HepG2 (cell line): ENCODE data around the gene HCRT. TPM values are rescaled to one million over a fixed set of nuclear protein-coding genes. Genes with fewer than 3 reads are reported as not detected.

ENCODE experiments used
- ADNP ChIP-seq: sonication (generic); formaldehyde crosslinking; IDR thresholded peaks from 2 replicates; pipeline ENCODE4 v1.4.0; 2020; ENCODE audit warnings: missing genetic modification reagents
- CCDC6 ChIP-seq: sonication (generic); formaldehyde crosslinking; IDR thresholded peaks from 2 replicates; pipeline ENCODE4 v1.8.1; 2022; ENCODE audit warnings: mild to moderate bottlenecking, missing genetic modification reagents, moderate library complexity
- KLF11 ChIP-seq: IDR thresholded peaks from 2 replicates; pipeline ENCODE4 v1.6.1; 2016; ENCODE audit warnings: missing compliant biosample characterization
- KLF12 ChIP-seq: sonication (generic); formaldehyde crosslinking; IDR thresholded peaks from 2 replicates; pipeline ENCODE4 v1.4.0; 2020; ENCODE audit warnings: missing genetic modification reagents, borderline replicate concordance
- MTA1 ChIP-seq: sonication (generic); formaldehyde crosslinking; IDR thresholded peaks from 2 replicates; pipeline ENCODE4 v1.4.0; 2020; ENCODE audit warnings: missing genetic modification reagents, mild to moderate bottlenecking, borderline replicate concordance
- MXI1 ChIP-seq: IDR thresholded peaks from 3 replicates; pipeline ENCODE4 v1.6.1; 2012; ENCODE audit warnings: low read depth, low read length, inconsistent platforms, borderline replicate concordance
- NR2F2 ChIP-seq: IDR thresholded peaks from 2 replicates; pipeline ENCODE4 v1.6.1; 2012; ENCODE audit warnings: low read depth, inconsistent platforms, borderline replicate concordance
- SALL2 ChIP-seq: sonication (generic); formaldehyde crosslinking; IDR thresholded peaks from 2 replicates; pipeline ENCODE4 v1.8.1; 2023; ENCODE audit warnings: mild to moderate bottlenecking, missing genetic modification reagents, inconsistent platforms
- SCMH1 ChIP-seq: sonication (generic); formaldehyde crosslinking; IDR thresholded peaks from 2 replicates; pipeline ENCODE4 v1.9.0; 2021; ENCODE audit warnings: missing genetic modification reagents, mild to moderate bottlenecking, borderline replicate concordance
- TGIF2 ChIP-seq: IDR thresholded peaks from 2 replicates; pipeline ENCODE4 v1.6.1; 2016; ENCODE audit warnings: control low read depth, missing compliant biosample characterization
- ZC3H4 ChIP-seq: sonication (generic); formaldehyde crosslinking; IDR thresholded peaks from 2 replicates; pipeline ENCODE4 v1.4.0; 2020; ENCODE audit warnings: missing genetic modification reagents, borderline replicate concordance
- ZMYM2 ChIP-seq: sonication (generic); formaldehyde crosslinking; IDR thresholded peaks from 2 replicates; pipeline ENCODE4 v1.8.0; 2022; ENCODE audit warnings: mild to moderate bottlenecking, missing genetic modification reagents
- ZNF354B ChIP-seq: sonication (generic); formaldehyde crosslinking; IDR thresholded peaks from 2 replicates; pipeline ENCODE4 v1.8.0; 2022; ENCODE audit warnings: mild to moderate bottlenecking, missing genetic modification reagents
- polyA plus RNA-seq, 8 experiments: library from polyadenylated mRNA; depleted of rRNA in 3 of 8; stranded (reverse) in 7 of 8; unstranded in 1 of 8; fragments of >200 nt; fragmentation: Illumina TruSeq in 4 of 8; extraction: Trizol in 4 of 8; gene quantifications; 2 replicates each; pipeline versions ENCODE4 v1.2.1 to v1.2.3, GENCODE V29; 2011 to 2016; ENCODE audit warnings: low read depth in 4 of 8, missing spikeins in 1 of 8, mixed read lengths in 1 of 8; ENCODE audit not compliant: insufficient read depth in 1 of 8
- total RNA-seq, 5 experiments: library from RNA; depleted of rRNA; stranded (reverse); fragments of >200 nt; fragmentation: Illumina TruSeq; extraction: Trizol; gene quantifications; 2 replicates each; pipeline ENCODE4 v1.2.3, GENCODE V29; 2016; ENCODE audit warnings: low read depth in 1 of 5
- TF ChIP-seq, protein P1 (sequence below): sonication (generic); formaldehyde crosslinking; IDR thresholded peaks from 2 replicates; pipeline ENCODE4 v1.4.0; 2020; ENCODE audit warnings: missing genetic modification reagents
- TF ChIP-seq, protein P2 (sequence below): sonication (generic); formaldehyde crosslinking; IDR thresholded peaks from 2 replicates; pipeline ENCODE4 v1.4.0; 2020; ENCODE audit warnings: mild to moderate bottlenecking, missing genetic modification reagents
- TF ChIP-seq, protein P3 (sequence below): IDR thresholded peaks from 2 replicates; pipeline ENCODE4 v1.6.1; 2016; ENCODE audit warnings: missing compliant biosample characterization, missing genetic modification reagents, borderline replicate concordance
- TF ChIP-seq, protein P4 (sequence below): conservative IDR thresholded peaks from 2 replicates; pipeline ENCODE4 v1.6.1; 2018; ENCODE audit warnings: missing genetic modification reagents

Gene HCRT
- total and polyA plus RNA-seq, 2 of the 13 experiments (the other 11 are each of a cell fraction or from before 2014, with no cell fraction given): not detected

DNA sequence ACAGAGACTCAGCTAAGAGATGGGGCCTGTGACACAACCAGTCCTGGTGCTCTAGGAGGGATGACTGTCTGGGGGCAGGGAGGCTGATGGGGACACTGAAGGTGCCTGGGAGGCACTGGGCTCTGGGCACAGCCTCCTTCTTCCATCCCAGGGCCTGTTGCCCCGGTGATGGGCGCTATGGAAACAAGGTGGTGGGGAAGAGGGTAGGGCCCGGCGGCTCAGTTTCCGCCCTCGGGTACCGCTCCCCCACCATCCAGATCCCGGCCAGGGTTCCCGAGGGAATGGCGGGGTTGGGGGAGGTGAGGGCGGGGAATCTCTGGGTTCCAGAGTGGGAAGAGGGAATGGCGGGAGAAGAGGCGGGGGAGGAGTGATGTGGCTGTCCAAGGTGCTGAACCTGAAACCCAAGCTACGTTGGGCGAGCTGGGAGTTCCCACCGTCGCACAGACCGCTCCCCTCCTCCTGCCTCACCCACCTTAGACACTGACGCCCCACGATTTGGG lies 5.3 kb downstream of the HCRT start (continued):
- TF ChIP-seq SALL2 (CRISPR knock-in tag) (peak; percentile 96), ZNF354B (CRISPR knock-in tag) (no peak), MTA1 (CRISPR knock-in tag) (no peak), TGIF2 (CRISPR knock-in tag) (peak; percentile 98), KLF11 (CRISPR knock-in tag) (peak; percentile 99), ADNP (CRISPR knock-in tag) (no peak), CCDC6 (peak; percentile 90), SCMH1 (CRISPR knock-in tag) (no peak), KLF12 (CRISPR knock-in tag) (0 out of 2 replicates have a peak, but pooled peaks have one; percentile 80), ZC3H4 (CRISPR knock-in tag) (no peak; the same call in 1 of the 2 replicates), NR2F2 (no peak), ZMYM2 (no peak), MXI1 (peak; percentile 46; the same call in 1 of the 3 replicates)
- TF ChIP-seq, protein P1, sequence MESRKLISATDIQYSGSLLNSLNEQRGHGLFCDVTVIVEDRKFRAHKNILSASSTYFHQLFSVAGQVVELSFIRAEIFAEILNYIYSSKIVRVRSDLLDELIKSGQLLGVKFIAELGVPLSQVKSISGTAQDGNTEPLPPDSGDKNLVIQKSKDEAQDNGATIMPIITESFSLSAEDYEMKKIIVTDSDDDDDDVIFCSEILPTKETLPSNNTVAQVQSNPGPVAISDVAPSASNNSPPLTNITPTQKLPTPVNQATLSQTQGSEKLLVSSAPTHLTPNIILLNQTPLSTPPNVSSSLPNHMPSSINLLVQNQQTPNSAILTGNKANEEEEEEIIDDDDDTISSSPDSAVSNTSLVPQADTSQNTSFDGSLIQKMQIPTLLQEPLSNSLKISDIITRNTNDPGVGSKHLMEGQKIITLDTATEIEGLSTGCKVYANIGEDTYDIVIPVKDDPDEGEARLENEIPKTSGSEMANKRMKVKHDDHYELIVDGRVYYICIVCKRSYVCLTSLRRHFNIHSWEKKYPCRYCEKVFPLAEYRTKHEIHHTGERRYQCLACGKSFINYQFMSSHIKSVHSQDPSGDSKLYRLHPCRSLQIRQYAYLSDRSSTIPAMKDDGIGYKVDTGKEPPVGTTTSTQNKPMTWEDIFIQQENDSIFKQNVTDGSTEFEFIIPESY (CRISPR knock-in tag): peak; percentile 12; the same call in 1 of the 2 replicates
- TF ChIP-seq, protein P2, sequence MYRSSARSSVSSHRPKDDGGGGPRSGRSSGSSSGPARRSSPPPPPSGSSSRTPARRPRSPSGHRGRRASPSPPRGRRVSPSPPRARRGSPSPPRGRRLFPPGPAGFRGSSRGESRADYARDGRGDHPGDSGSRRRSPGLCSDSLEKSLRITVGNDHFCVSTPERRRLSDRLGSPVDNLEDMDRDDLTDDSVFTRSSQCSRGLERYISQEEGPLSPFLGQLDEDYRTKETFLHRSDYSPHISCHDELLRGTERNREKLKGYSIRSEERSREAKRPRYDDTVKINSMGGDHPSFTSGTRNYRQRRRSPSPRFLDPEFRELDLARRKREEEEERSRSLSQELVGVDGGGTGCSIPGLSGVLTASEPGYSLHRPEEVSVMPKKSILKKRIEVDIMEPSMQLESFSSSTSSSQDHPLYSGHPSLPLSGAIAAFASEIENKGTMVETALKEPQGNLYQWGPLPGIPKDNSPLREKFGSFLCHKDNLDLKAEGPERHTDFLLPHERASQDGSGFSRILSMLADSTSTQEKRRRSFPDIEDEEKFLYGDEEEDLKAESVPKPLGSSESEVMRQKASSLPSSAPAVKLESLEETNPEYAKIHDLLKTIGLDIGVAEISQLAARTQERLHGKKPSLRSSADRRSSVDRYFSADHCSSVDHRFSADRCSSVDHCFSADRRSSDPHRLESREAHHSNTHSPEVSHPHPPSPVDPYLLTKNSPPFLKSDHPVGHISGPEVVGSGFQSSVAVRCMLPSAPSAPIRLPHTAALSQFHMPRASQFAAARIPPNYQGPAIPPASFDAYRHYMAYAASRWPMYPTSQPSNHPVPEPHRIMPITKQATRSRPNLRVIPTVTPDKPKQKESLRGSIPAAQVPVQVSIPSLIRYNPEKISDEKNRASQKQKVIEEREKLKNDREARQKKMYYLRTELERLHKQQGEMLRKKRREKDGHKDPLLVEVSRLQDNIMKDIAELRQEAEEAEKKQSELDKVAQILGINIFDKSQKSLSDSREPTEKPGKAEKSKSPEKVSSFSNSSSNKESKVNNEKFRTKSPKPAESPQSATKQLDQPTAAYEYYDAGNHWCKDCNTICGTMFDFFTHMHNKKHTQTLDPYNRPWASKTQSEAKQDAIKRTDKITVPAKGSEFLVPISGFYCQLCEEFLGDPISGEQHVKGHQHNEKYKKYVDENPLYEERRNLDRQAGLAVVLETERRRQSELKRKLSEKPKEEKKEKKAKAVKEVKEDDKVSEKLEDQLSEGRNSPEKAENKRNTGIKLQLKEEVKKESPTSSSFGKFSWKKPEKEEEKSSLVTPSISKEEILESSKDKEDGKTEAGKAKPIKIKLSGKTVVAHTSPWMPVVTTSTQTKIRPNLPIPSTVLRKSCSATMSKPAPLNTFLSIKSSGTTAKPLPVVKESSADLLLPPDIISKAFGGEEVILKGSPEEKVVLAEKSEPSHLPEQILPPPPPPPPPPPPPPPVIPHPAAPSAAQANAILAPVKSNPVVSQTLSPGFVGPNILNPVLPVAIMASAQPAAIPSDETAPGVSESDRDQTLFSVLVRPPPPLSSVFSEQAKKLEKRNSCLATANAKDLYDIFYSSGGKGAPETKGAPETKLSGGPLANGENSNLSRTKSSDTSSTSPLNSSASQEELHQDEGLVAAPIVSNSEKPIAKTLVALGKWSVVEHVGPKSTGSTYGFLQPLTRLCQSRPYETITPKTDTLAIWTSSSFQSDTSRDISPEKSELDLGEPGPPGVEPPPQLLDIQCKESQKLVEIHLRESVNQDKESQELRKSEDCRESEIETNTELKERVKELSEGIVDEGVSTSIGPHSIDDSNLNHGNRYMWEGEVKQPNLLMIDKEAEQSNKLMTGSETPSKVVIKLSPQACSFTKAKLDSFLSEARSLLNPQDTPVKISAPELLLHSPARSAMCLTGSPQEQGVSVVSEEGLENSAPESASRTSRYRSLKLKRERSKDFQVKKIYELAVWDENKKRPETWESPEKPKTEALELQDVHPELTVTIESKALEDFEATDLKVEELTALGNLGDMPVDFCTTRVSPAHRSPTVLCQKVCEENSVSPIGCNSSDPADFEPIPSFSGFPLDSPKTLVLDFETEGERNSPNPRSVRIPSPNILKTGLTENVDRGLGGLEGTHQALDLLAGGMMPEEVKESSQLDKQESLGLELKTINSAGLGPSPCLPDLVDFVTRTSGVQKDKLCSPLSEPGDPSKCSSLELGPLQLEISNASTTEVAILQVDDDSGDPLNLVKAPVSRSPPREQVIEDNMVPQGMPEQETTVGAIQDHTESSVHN (CRISPR knock-in tag): no peak
- TF ChIP-seq, protein P3, sequence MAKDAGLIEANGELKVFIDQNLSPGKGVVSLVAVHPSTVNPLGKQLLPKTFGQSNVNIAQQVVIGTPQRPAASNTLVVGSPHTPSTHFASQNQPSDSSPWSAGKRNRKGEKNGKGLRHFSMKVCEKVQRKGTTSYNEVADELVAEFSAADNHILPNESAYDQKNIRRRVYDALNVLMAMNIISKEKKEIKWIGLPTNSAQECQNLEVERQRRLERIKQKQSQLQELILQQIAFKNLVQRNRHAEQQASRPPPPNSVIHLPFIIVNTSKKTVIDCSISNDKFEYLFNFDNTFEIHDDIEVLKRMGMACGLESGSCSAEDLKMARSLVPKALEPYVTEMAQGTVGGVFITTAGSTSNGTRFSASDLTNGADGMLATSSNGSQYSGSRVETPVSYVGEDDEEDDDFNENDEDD (CRISPR knock-in tag): peak; percentile 79; the same call in 1 of the 2 replicates
- TF ChIP-seq, protein P4, sequence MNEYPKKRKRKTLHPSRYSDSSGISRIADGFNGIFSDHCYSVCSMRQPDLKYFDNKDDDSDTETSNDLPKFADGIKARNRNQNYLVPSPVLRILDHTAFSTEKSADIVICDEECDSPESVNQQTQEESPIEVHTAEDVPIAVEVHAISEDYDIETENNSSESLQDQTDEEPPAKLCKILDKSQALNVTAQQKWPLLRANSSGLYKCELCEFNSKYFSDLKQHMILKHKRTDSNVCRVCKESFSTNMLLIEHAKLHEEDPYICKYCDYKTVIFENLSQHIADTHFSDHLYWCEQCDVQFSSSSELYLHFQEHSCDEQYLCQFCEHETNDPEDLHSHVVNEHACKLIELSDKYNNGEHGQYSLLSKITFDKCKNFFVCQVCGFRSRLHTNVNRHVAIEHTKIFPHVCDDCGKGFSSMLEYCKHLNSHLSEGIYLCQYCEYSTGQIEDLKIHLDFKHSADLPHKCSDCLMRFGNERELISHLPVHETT (CRISPR knock-in tag): 0 out of 2 replicates have a peak, but pooled peaks have one; percentile 75
